KMS-11 (cell line): ENCODE measurements around the gene KYAT1.

ENCODE experiments used
- H2AFZ ChIP-seq: fragments of 200-600 bp; sonication (generic); 2 replicates; pipeline ENCODE4 v1.6.1; 2016; ENCODE audit warnings: antibody characterized with exemption, mixed run types, low read depth
- H3K27ac ChIP-seq: fragments of 200-600 bp; sonication (generic); 2 replicates; pipeline ENCODE4 v1.6.1; 2016; ENCODE audit warnings: mild to moderate bottlenecking, mixed run types
- H3K27me3 ChIP-seq: fragments of 200-600 bp; sonication (generic); 2 replicates; pipeline ENCODE4 v1.6.1; 2017; ENCODE audit warnings: mild to moderate bottlenecking, low read depth, mixed run types, moderate library complexity; ENCODE audit not compliant: insufficient read depth
- H3K36me3 ChIP-seq: fragments of 200-600 bp; sonication (generic); 2 replicates; pipeline ENCODE4 v1.6.1; 2017; ENCODE audit warnings: mild to moderate bottlenecking, mixed run types; ENCODE audit not compliant: insufficient read depth
- H3K4me1 ChIP-seq: fragments of 200-600 bp; sonication (generic); 2 replicates; pipeline ENCODE4 v1.6.1; 2016; ENCODE audit warnings: mild to moderate bottlenecking, low read depth, mixed run types; ENCODE audit not compliant: poor library complexity, severe bottlenecking
- H3K4me2 ChIP-seq: fragments of 200-600 bp; sonication (generic); 2 replicates; pipeline ENCODE4 v1.7.0; 2016; ENCODE audit warnings: mild to moderate bottlenecking, mixed run types
- H3K4me3 ChIP-seq: fragments of 200-600 bp; sonication (generic); IDR thresholded peaks from 2 replicates; pipeline ENCODE4 v1.6.1; 2017; ENCODE audit warnings: low read depth, low read length, mixed read lengths; ENCODE audit not compliant: insufficient read depth
- H3K79me2 ChIP-seq: fragments of 200-600 bp; sonication (generic); 2 replicates; pipeline ENCODE4 v1.6.1; 2016; ENCODE audit warnings: low read depth, mixed run types; ENCODE audit not compliant: insufficient read depth
- H3K9ac ChIP-seq: fragments of 200-600 bp; sonication (generic); 2 replicates; pipeline ENCODE4 v1.6.1; 2016; ENCODE audit warnings: mild to moderate bottlenecking, mixed run types
- H4K20me1 ChIP-seq: fragments of 200-600 bp; sonication (generic); 2 replicates; pipeline ENCODE4 v1.6.1; 2016; ENCODE audit warnings: mild to moderate bottlenecking, mixed run types; ENCODE audit not compliant: insufficient read depth
- TF ChIP-seq, protein P1 (sequence below): fragments of 200-600 bp; sonication (generic); conservative IDR thresholded peaks from 2 replicates; pipeline ENCODE4 v1.6.1; 2017; ENCODE audit warnings: low read depth, mild to moderate bottlenecking, antibody characterized with exemption, low read length, moderate library complexity, mixed read lengths

KYAT1 gene

DNA sequence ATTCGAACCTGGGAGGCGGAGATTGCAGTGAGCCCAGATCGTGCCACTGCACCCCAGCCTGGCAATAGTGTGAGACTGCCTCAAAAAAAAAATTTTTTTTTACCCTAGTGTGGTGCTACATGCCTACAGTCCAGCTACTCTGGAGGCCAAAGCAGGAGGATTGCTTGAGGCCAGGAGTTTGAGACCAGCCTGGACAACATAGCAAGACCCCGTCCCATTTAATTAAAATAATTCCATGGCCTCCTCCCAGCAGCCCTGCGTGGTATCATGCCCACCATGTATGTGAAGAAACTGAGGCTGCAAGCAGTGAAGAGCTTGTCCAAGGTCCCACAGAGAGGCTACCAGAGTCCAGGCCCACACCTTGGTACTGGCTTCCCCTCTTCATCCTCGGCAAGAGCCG is 19.6 kb upstream of the KYAT1 start:
- Histone ChIP-seq H3K27me3 (no peaks in the 10 kb centered on the region), H4K20me1 (no peaks in the 10 kb centered on the region), H3K36me3 (no peaks in the 10 kb centered on the region; the same call in 1 of the 2 replicates), H3K4me3 (no peak overlapping the region), H3K27ac (no peak overlapping the region), H3K4me1 (no peaks in the 10 kb centered on the region), H3K4me2 (no peak overlapping the region), H3K9ac (no peak overlapping the region), H3K79me2 (no peaks in the 10 kb centered on the region), H2AFZ (no peak overlapping the region)
- TF ChIP-seq, protein P1, sequence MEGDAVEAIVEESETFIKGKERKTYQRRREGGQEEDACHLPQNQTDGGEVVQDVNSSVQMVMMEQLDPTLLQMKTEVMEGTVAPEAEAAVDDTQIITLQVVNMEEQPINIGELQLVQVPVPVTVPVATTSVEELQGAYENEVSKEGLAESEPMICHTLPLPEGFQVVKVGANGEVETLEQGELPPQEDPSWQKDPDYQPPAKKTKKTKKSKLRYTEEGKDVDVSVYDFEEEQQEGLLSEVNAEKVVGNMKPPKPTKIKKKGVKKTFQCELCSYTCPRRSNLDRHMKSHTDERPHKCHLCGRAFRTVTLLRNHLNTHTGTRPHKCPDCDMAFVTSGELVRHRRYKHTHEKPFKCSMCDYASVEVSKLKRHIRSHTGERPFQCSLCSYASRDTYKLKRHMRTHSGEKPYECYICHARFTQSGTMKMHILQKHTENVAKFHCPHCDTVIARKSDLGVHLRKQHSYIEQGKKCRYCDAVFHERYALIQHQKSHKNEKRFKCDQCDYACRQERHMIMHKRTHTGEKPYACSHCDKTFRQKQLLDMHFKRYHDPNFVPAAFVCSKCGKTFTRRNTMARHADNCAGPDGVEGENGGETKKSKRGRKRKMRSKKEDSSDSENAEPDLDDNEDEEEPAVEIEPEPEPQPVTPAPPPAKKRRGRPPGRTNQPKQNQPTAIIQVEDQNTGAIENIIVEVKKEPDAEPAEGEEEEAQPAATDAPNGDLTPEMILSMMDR, result no peak

GRCh38 chr9:128899566-128900322 is 18.0 kb upstream of the KYAT1 start:
- no peak overlapping the region for H3K9ac ChIP-seq
- no peak overlapping the region for H3K27ac ChIP-seq
- H3K27me3 ChIP-seq, result no peaks in the 10 kb centered on the region
- no peak overlapping the region for H3K4me3 ChIP-seq
- H3K4me1 ChIP-seq, result peaks cover 3% of the 10 kb centered on the region
- H2AFZ ChIP-seq, result no peak overlapping the region
- no peak overlapping the region for H3K4me2 ChIP-seq
- no peaks in the 10 kb centered on the region; the same call in 1 of the 2 replicates for H3K36me3 ChIP-seq
- TF ChIP-seq, protein P1, result no peak
- H4K20me1 ChIP-seq, result no peaks in the 10 kb centered on the region
- H3K79me2 ChIP-seq, result no peaks in the 10 kb centered on the region

DNA sequence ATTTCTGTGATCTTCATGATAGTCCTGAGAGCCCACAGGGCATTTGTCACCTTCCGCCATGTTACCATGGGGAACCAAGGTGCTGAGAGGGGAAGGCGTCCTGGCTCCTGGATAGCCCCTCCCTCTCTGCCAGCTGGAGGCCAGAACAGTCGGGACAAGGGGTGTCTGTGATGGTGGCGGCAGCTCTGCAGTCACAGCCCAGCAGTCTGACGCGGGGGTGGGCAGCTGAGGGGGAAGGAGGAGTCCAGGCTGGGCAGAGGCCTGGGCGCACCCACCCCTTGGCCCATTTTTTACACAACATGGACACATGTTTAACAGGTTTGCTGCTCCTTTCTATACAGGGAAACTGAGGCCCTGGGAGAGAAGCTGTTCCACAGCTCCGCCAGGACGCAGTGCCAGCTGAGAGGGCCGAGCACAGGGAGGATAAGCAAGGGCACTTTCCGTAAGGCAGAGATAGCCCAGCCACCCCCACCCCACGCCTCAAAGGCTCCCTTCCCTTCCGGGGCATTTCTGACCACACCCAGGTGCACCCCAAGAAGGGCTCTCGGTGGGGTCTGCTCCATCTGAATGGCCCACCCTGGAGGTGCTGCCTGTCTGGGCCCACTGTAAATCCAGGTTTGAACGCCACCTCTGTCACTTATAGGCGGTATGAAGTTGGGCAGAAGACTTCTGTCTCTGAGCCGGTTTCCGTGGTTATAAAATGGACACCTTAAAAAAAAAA is 17.3 kb upstream of the KYAT1 start:
- no peaks in the 10 kb centered on the region for H4K20me1 ChIP-seq
- no peak overlapping the region for H3K27ac ChIP-seq
- H3K4me2 ChIP-seq, result no peak overlapping the region

GRCh38 chr9:128898382-128898781 is 16.6 kb upstream of the KYAT1 start:
- Histone ChIP-seq H3K4me1 (peaks cover 8% of the 10 kb centered on the region), H3K27ac (no peak overlapping the region), H3K9ac (no peak overlapping the region), H4K20me1 (no peaks in the 10 kb centered on the region), H3K4me2 (no peak overlapping the region), H3K27me3 (no peaks in the 10 kb centered on the region), H2AFZ (no peak overlapping the region), H3K79me2 (no peaks in the 10 kb centered on the region), H3K4me3 (no peak overlapping the region), H3K36me3 (no peaks in the 10 kb centered on the region; the same call in 1 of the 2 replicates)
- TF ChIP-seq, protein P1, result no peak

More for the DNA sequence above, 17.3 kb upstream of the KYAT1 start:
- H3K4me1 ChIP-seq, result peaks cover 8% of the 10 kb centered on the region
- TF ChIP-seq, protein P1, result no peak
- no peaks in the 10 kb centered on the region for H3K79me2 ChIP-seq
- H3K36me3 ChIP-seq, result no peaks in the 10 kb centered on the region; the same call in 1 of the 2 replicates
- H3K27me3 ChIP-seq, result no peaks in the 10 kb centered on the region
- no peak overlapping the region for H3K9ac ChIP-seq
- no peak overlapping the region for H2AFZ ChIP-seq
- H3K4me3 ChIP-seq, result no peak overlapping the region
